ENCODE results near the gene TMEM61.

Gene TMEM61

GRCh38 chr1:54993140-54993539 is 12.7 kb downstream of the TMEM61 start:
- no peak for DNase-seq (ENCODE audit: low read depth, low spot score)
- Histone ChIP-seq H3K9ac (ENCODE audit: insufficient read length) (no peak overlapping the region), H3K36me3 (ENCODE audit: insufficient read depth, low read length) (no peaks in the 10 kb centered on the region), H3K4me3 (no peak overlapping the region), H3K27ac (no peak overlapping the region), H3K9me3 (ENCODE audit: low read depth, low read length) (no peaks in the 10 kb centered on the region)
- TF ChIP-seq FOXP2 (optimal IDR thresholded peaks at IDR 0.05; ENCODE audit: control extremely low read depth, extremely low read length, insufficient read depth) (no peak), EZH2 (IDR thresholded peaks at IDR 0.05) (no peak), POLR2AphosphoS5 (IDR thresholded peaks at IDR 0.05; ENCODE audit: borderline replicate concordance, low read depth, low read length) (no peak)

GRCh38 chr1:54994355-54994990 is 14.0 kb downstream of the TMEM61 start:
- no peaks in the 10 kb centered on the region for H3K9me3 ChIP-seq (ENCODE audit: low read depth, low read length)
- H3K27ac ChIP-seq, result no peak overlapping the region
- TF ChIP-seq EZH2 (IDR thresholded peaks at IDR 0.05), result no peak
- TF ChIP-seq FOXP2 (optimal IDR thresholded peaks at IDR 0.05; ENCODE audit: control extremely low read depth, extremely low read length, insufficient read depth), result no peak
- no peak for TF ChIP-seq POLR2AphosphoS5 (IDR thresholded peaks at IDR 0.05; ENCODE audit: borderline replicate concordance, low read depth, low read length)
- H3K4me3 ChIP-seq, result no peak overlapping the region
- no peaks in the 10 kb centered on the region for H3K36me3 ChIP-seq (ENCODE audit: insufficient read depth, low read length)
- no peak for DNase-seq (ENCODE audit: low read depth, low spot score)
- no peak overlapping the region for H3K9ac ChIP-seq (ENCODE audit: insufficient read length)

- DNase-seq (ENCODE audit: low read depth, low spot score), result no peak
- H3K9me3 ChIP-seq (ENCODE audit: low read depth, low read length), result no peaks in the 10 kb centered on the region
- H3K4me3 ChIP-seq, result no peak overlapping the region
- no peak for TF ChIP-seq EZH2 (IDR thresholded peaks at IDR 0.05)
- no peak for TF ChIP-seq POLR2AphosphoS5 (IDR thresholded peaks at IDR 0.05; ENCODE audit: borderline replicate concordance, low read depth, low read length)
- TF ChIP-seq FOXP2 (optimal IDR thresholded peaks at IDR 0.05; ENCODE audit: control extremely low read depth, extremely low read length, insufficient read depth), result no peak
- H3K9ac ChIP-seq (ENCODE audit: insufficient read length), result no peak overlapping the region
- H3K27ac ChIP-seq, result no peak overlapping the region
- no peaks in the 10 kb centered on the region for H3K36me3 ChIP-seq (ENCODE audit: insufficient read depth, low read length)
Observed at GRCh38 chr1:54995013-54995760, 14.8 kb downstream of the TMEM61 start.

GRCh38 chr1:54995835-54996234 is 15.4 kb downstream of the TMEM61 start:
- no peak for DNase-seq (ENCODE audit: low read depth, low spot score)
- Histone ChIP-seq H3K36me3 (ENCODE audit: insufficient read depth, low read length) (no peaks in the 10 kb centered on the region), H3K27ac (no peak overlapping the region), H3K9me3 (ENCODE audit: low read depth, low read length) (no peaks in the 10 kb centered on the region), H3K9ac (ENCODE audit: insufficient read length) (no peak overlapping the region), H3K4me3 (no peak overlapping the region)
- TF ChIP-seq EZH2 (IDR thresholded peaks at IDR 0.05), result no peak
- no peak for TF ChIP-seq FOXP2 (optimal IDR thresholded peaks at IDR 0.05; ENCODE audit: control extremely low read depth, extremely low read length, insufficient read depth)
- no peak for TF ChIP-seq POLR2AphosphoS5 (IDR thresholded peaks at IDR 0.05; ENCODE audit: borderline replicate concordance, low read depth, low read length)

GRCh38 chr1:54996359-54996868 is 16.0 kb downstream of the TMEM61 start:
- no peaks in the 10 kb centered on the region for H3K36me3 ChIP-seq (ENCODE audit: insufficient read depth, low read length)
- peak; percentile 12 for DNase-seq (ENCODE audit: low read depth, low spot score)
- H3K4me3 ChIP-seq, result no peak overlapping the region
- no peak overlapping the region for H3K27ac ChIP-seq
- H3K9ac ChIP-seq (ENCODE audit: insufficient read length), result no peak overlapping the region
- no peak for TF ChIP-seq POLR2AphosphoS5 (IDR thresholded peaks at IDR 0.05; ENCODE audit: borderline replicate concordance, low read depth, low read length)
- TF ChIP-seq FOXP2 (optimal IDR thresholded peaks at IDR 0.05; ENCODE audit: control extremely low read depth, extremely low read length, insufficient read depth), result no peak
- TF ChIP-seq EZH2 (IDR thresholded peaks at IDR 0.05), result no peak
- no peaks in the 10 kb centered on the region for H3K9me3 ChIP-seq (ENCODE audit: low read depth, low read length)

- H3K9me3 ChIP-seq (ENCODE audit: low read depth, low read length), result no peaks in the 10 kb centered on the region
- no peak for DNase-seq (ENCODE audit: low read depth, low spot score)
- H3K27ac ChIP-seq, result no peak overlapping the region
- TF ChIP-seq FOXP2 (optimal IDR thresholded peaks at IDR 0.05; ENCODE audit: control extremely low read depth, extremely low read length, insufficient read depth) (no peak), POLR2AphosphoS5 (IDR thresholded peaks at IDR 0.05; ENCODE audit: borderline replicate concordance, low read depth, low read length) (no peak), EZH2 (IDR thresholded peaks at IDR 0.05) (no peak)
- H3K4me3 ChIP-seq, result no peak overlapping the region
- no peaks in the 10 kb centered on the region for H3K36me3 ChIP-seq (ENCODE audit: insufficient read depth, low read length)
- H3K9ac ChIP-seq (ENCODE audit: insufficient read length), result no peak overlapping the region
Observed at GRCh38 chr1:54996869-54997710, 16.7 kb downstream of the TMEM61 start.

GRCh38 chr1:54997711-54997986 is 17.2 kb downstream of the TMEM61 start:
- Histone ChIP-seq H3K36me3 (ENCODE audit: insufficient read depth, low read length) (no peaks in the 10 kb centered on the region), H3K27ac (no peak overlapping the region), H3K9me3 (ENCODE audit: low read depth, low read length) (no peaks in the 10 kb centered on the region), H3K4me3 (no peak overlapping the region), H3K9ac (ENCODE audit: insufficient read length) (no peak overlapping the region)
- DNase-seq (ENCODE audit: low read depth, low spot score), result no peak
- TF ChIP-seq EZH2 (IDR thresholded peaks at IDR 0.05), result no peak
- TF ChIP-seq POLR2AphosphoS5 (IDR thresholded peaks at IDR 0.05; ENCODE audit: borderline replicate concordance, low read depth, low read length), result no peak
- TF ChIP-seq FOXP2 (optimal IDR thresholded peaks at IDR 0.05; ENCODE audit: control extremely low read depth, extremely low read length, insufficient read depth), result no peak

- Histone ChIP-seq H3K4me3 (no peak overlapping the region), H3K9me3 (ENCODE audit: low read depth, low read length) (no peaks in the 10 kb centered on the region), H3K36me3 (ENCODE audit: insufficient read depth, low read length) (no peaks in the 10 kb centered on the region), H3K9ac (ENCODE audit: insufficient read length) (no peak overlapping the region), H3K27ac (no peak overlapping the region)
- TF ChIP-seq POLR2AphosphoS5 (IDR thresholded peaks at IDR 0.05; ENCODE audit: borderline replicate concordance, low read depth, low read length) (no peak), EZH2 (IDR thresholded peaks at IDR 0.05) (no peak), FOXP2 (optimal IDR thresholded peaks at IDR 0.05; ENCODE audit: control extremely low read depth, extremely low read length, insufficient read depth) (no peak)
- no peak for DNase-seq (ENCODE audit: low read depth, low spot score)
Observed at GRCh38 chr1:54998100-54998499, 17.7 kb downstream of the TMEM61 start.
